ENCODE measurements around the gene LRRC8D.

Gene LRRC8D

DNA sequence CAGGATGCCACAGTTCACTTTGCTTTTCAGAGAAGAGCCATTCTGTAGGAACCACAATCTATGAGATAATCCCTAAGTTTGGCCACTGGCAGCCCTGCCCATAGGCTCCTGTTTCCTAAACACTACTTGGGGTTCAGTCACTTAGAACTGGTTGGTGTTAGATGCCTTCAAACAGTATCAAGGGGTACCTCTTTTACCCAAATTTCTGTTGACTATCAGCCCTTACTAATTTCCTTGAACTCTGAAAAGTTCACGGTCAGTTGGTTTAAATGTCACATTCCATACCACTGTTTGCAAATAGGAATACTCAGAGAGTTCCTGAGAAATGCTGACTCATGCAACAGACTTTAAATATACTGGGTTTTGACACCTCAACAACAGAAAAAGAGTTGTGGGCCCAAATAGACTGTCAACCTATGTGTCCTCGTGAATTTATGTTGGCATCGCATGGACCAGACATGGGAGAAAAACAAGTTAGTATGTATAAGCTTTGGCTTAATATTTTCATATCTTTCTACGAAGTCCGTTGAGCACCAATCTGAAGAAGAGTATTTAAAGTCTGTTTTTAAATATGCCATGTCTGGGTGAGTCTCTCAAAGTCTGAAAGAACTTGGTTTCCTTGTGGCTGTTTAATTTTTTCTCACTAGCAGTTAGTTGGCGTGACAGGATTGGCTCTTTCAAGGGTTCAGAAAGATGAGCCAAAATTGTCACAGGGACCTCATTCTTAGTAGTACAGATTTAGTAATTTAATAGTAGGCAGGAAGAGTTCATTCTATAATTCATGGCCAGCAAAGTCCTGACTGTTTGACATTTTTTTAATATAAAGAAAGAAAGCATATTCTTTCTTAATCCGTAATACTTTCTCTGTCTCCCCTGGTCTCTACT lies 117.6 kb downstream of the LRRC8D start:
- Histone ChIP-seq H3K36me3 (peaks cover 53 to 69% (median 65%) of the 10 kb centered on the region in 11 experiments), H3K27ac (peak overlapping the region in 1 of 11 experiments; percentile 8; a peak in 1 of 22 replicates), H3K4me3 (no peak overlapping the region), H3K27me3 (no peaks in the 10 kb centered on the region), H3K9ac (no peak overlapping the region), H3K4me1 (peaks cover 3 to 54% (median 35%) of the 10 kb centered on the region in 10 experiments; a peak in 19 of 20 replicates), H3K4me2 (peak overlapping the region in 2 of 11 experiments; percentile 26 to 35; a peak in 2 of 22 replicates), H3K9me3 (replicated peaks in 1 of 11) (no peaks in the 10 kb centered on the region), H4K20me1 (peaks cover 0 to 26% (median 0%) of the 10 kb centered on the region in 11 experiments; a peak in 3 of 22 replicates)
- no peak for TF ChIP-seq Cebpa-rat (IDR thresholded peaks at IDR 0.05)

DNA sequence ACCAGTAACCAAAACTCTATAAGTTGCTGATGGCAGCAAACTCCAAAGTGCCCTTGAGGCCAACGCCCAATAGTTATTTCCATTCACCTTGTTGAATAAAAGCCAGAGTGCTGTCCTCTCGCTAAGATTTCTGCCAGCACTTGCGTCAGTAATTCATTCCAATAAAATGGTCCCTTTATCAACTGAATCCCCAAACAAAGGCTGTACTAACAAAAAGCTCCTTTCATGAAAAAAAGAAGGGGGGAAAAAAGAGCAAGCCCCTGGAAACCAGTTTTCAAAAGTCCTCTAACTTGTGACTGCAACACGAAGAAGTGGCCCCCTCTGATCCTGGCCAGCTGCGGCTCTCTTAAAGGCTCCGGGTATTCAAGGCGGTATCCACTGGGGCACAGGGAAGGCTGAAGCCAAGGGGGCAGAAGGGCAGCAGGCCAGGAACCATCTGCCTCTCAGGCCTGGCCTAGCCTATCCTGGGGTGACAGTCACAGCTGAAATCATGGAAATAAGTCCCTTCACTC lies 118.3 kb downstream of the LRRC8D start:
- H3K27me3 ChIP-seq, result no peaks in the 10 kb centered on the region
- H3K4me2 ChIP-seq, result no peak overlapping the region
- TF ChIP-seq Cebpa-rat (IDR thresholded peaks at IDR 0.05), result no peak
- no peaks in the 10 kb centered on the region for H3K9me3 ChIP-seq (replicated peaks in 1 of 11)
- no peak overlapping the region for H3K9ac ChIP-seq
- H3K36me3 ChIP-seq, result peaks cover 46 to 62% (median 58%) of the 10 kb centered on the region in 11 experiments
- no peak overlapping the region for H3K4me3 ChIP-seq
- H3K27ac ChIP-seq, result no peak overlapping the region; a peak in 1 of 22 replicates
- H3K4me1 ChIP-seq, result peaks cover 3 to 58% (median 36%) of the 10 kb centered on the region in 10 experiments; a peak in 19 of 20 replicates
- peaks cover 0 to 20% (median 0%) of the 10 kb centered on the region in 11 experiments; a peak in 3 of 22 replicates for H4K20me1 ChIP-seq

DNA sequence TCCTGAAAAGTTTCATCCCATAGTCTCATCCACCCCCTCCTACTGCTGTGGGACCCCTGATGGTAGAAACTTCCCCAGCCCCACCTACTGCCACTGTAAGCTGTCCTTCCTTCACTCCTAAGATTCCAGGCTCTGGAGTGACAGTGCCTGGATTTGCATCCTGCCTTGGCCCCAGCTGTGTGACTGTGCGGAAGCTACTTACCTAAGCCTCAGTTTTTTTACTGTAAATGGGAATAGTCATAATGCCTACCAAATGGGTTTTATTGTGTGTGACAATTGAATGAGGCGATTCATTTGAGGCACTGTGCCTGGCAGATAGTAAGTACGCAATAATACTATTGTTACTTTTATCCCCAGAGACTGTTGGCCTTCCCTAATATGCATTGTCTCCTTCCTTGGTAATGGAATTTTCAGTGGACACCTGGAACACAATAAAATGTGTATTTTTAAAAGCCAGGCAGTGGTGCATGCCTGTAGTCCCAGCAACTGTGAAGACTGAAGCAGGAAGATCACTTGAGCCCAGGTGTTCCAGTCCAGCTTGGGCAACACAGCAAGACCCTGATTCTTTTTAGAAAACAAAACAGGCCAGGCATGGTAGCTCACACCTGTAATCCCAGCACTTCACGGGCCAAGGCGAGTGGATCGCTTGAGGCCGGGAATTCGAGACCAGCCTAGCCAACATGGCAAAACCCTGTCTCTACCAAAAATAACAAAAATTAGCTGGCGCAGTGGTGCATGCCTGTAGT lies 119.0 kb downstream of the LRRC8D start:
- Histone ChIP-seq H3K9ac (no peak overlapping the region), H3K4me3 (no peak overlapping the region), H3K4me2 (peak overlapping the region in 5 of 11 experiments; percentile 46 to 67 (median 54); a peak in 7 of 22 replicates), H4K20me1 (peaks cover 0 to 13% (median 0%) of the 10 kb centered on the region in 11 experiments; a peak in 3 of 22 replicates), H3K9me3 (replicated peaks in 1 of 11) (no peaks in the 10 kb centered on the region), H3K27me3 (no peaks in the 10 kb centered on the region), H3K27ac (peak overlapping the region in 2 of 11 experiments; percentile 6 to 65; a peak in 3 of 22 replicates), H3K4me1 (peaks cover 3 to 58% (median 36%) of the 10 kb centered on the region in 10 experiments; a peak in 19 of 20 replicates), H3K36me3 (peaks cover 39 to 54% (median 50%) of the 10 kb centered on the region in 11 experiments)
- TF ChIP-seq Cebpa-rat (IDR thresholded peaks at IDR 0.05), result no peak

DNA sequence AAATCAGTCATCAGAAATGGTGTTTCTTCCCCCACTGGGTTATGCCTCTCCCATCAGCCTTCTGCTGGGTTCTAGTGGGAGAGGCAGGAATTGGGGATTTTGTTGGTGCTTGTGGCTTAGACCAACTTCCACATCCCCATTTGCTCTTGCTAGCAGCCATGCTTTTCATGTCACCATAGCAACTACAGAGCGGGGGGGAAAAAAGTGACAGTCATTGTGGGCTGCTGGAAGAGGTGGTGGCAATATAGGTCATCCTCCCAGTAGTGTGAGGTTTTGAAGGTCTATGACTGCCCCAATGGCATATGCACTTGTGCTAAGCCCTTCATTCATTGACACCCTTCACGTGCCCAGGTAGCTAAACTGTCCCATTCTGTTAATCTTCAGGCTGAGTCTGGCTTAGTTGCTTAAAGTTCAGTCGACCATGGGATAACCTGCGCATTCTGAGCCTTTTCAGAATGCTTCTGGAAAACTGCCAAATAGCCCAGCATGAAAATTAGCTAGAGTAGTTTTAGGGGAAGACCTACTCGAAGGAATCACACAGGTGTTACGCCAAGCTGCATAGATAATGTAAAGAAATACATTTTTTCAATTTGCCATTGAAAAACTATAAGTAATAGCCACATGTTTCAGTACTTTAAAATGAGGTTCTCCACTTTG lies 120.4 kb downstream of the LRRC8D start:
- TF ChIP-seq Cebpa-rat (IDR thresholded peaks at IDR 0.05), result no peak
- H3K9me3 ChIP-seq (replicated peaks in 1 of 11), result no peaks in the 10 kb centered on the region
- H3K4me1 ChIP-seq, result peaks cover 3 to 58% (median 36%) of the 10 kb centered on the region in 10 experiments; a peak in 19 of 20 replicates
- peaks cover 25 to 41% (median 37%) of the 10 kb centered on the region in 11 experiments for H3K36me3 ChIP-seq
- H3K4me3 ChIP-seq, result no peak overlapping the region
- H3K4me2 ChIP-seq, result peak overlapping the region in 8 of 11 experiments; percentile 5 to 67 (median 50); a peak in 14 of 22 replicates
- no peaks in the 10 kb centered on the region for H3K27me3 ChIP-seq
- H3K9ac ChIP-seq, result no peak overlapping the region
- peak overlapping the region in 3 of 11 experiments; percentile 4 to 65 (median 8); a peak in 4 of 22 replicates for H3K27ac ChIP-seq
- peaks cover 0 to 5% (median 0%) of the 10 kb centered on the region in 11 experiments; a peak in 1 of 22 replicates for H4K20me1 ChIP-seq

DNA sequence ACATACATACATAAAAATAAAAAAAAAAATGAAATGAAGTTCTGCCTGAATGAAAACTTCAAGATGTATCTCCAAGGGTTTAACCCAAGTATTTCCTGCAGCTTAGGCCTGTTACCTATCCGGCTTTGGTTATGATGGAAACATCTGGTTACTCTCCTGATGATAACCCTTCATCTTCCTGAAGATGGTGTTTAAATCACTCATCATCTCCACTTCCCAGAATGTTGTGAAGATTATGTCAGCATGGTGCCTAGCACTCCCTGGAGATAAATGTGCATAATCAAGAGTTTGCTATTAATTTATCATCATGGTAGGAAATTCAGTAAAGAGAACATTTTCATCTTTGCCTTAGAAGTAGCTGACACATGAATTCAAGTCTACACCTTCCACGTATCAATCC lies 121.2 kb downstream of the LRRC8D start:
- peaks cover 3 to 58% (median 36%) of the 10 kb centered on the region in 10 experiments; a peak in 19 of 20 replicates for H3K4me1 ChIP-seq
- H3K27ac ChIP-seq, result peak overlapping the region in 4 of 11 experiments; percentile 28 to 65 (median 62); a peak in 8 of 22 replicates

DNA sequence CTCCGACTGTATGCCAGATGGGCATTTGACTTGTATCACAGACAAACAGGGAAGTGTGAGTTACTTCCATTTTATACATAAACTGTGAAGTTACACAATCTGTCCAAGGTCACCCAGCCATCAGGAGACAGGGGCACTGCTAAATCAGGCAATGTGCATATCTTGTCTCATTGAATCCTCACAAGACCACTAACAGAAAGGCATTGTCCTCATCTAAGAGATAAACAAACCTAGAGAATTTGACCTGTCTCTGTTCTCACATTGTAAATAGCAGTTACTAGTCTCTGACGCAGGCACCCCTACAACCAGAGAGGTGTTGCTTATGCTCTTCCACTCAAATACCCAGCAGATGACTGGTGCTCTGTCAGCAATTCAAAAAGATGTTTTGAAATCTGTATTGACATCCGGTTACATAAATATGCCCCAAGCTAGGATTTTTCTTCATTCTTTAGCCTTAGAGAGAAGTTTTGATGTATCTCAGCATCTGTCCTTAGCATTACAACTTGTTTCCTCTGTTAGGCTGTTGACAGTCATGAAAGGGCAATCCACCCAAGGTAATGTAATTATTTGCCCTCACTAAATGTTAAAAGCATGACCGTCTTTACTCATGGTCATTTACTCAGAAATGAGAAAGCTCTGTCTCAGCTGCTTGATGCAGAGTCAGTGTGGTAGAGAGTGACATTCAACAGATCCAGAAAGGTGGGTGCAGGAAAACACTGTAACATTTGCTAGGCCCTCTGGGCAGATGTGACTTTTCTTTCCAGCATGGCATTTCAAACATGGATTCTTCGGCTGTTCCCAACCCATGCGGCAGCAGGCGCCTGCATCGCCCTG lies 122.2 kb downstream of the LRRC8D start:
- peak overlapping the region in 7 of 11 experiments; percentile 7 to 65 (median 28); a peak in 9 of 22 replicates for H3K27ac ChIP-seq
- peaks cover 3 to 55% (median 35%) of the 10 kb centered on the region in 10 experiments; a peak in 19 of 20 replicates for H3K4me1 ChIP-seq
- peak in 2 of 11 experiments; percentile 16 to 46; a peak in 2 of 22 replicates for TF ChIP-seq Cebpa-rat (IDR thresholded peaks at IDR 0.05)
- H3K36me3 ChIP-seq, result peaks cover 7 to 23% (median 19%) of the 10 kb centered on the region in 11 experiments; a peak in 18 of 22 replicates
- no peaks in the 10 kb centered on the region for H3K27me3 ChIP-seq
- H3K4me3 ChIP-seq, result no peak overlapping the region
- peak overlapping the region in 1 of 11 experiments; percentile 36; a peak in 1 of 22 replicates for H3K9ac ChIP-seq
- H3K9me3 ChIP-seq (replicated peaks in 1 of 11), result peaks cover 0 to 6% (median 0%) of the 10 kb centered on the region in 11 experiments; a peak in 1 of 22 replicates
- H3K4me2 ChIP-seq, result peak overlapping the region in 6 of 11 experiments; percentile 20 to 67 (median 53); a peak in 11 of 22 replicates
- H4K20me1 ChIP-seq, result no peaks in the 10 kb centered on the region; a peak in 1 of 22 replicates

More for the DNA sequence above, 121.2 kb downstream of the LRRC8D start:
- H3K9me3 ChIP-seq (replicated peaks in 1 of 11), result no peaks in the 10 kb centered on the region
- H3K4me3 ChIP-seq, result no peak overlapping the region
- H3K4me2 ChIP-seq, result peak overlapping the region in 5 of 11 experiments; percentile 5 to 67 (median 57); a peak in 8 of 22 replicates
- H3K27me3 ChIP-seq, result no peaks in the 10 kb centered on the region
- peaks cover 0 to 1% (median 0%) of the 10 kb centered on the region in 11 experiments; a peak in 1 of 22 replicates for H4K20me1 ChIP-seq
- TF ChIP-seq Cebpa-rat (IDR thresholded peaks at IDR 0.05), result no peak
- peak overlapping the region in 1 of 11 experiments; percentile 36; a peak in 1 of 22 replicates for H3K9ac ChIP-seq
- peaks cover 17 to 33% (median 29%) of the 10 kb centered on the region in 11 experiments for H3K36me3 ChIP-seq

All from BLaER1 treated with 17β-estradiol and CSF1 and Interleukin-3, amounts not matched to agents 10 nM and 100 nM (cell line).